GM21529 (cell line): ENCODE results near the gene PCGF3.
"Not testable (repeated sequence)": the region's sequence is repeated elsewhere in the genome, so short reads cannot be mapped to it uniquely, and the experiment has no call there.

Source experiments
- ATAC-seq: cut with Tn5 transposase; IDR thresholded peaks from one replicate; pipeline ENCODE4 v1.9.1; 2021; ENCODE audit not compliant: unreplicated experiment

Gene PCGF3

GRCh38 chr4:703336-704197 lies 2.1 kb upstream of the PCGF3 start:
- no peak for ATAC-seq

GRCh38 chr4:704198-704891 lies 1.3 kb upstream of the PCGF3 start:
- no peak for ATAC-seq

- ATAC-seq = no peak
Measured at GRCh38 chr4:704971-705277, 708 bp upstream of the PCGF3 start.

- not testable (repeated sequence) for ATAC-seq
Measured at GRCh38 chr4:706083-706633, 526 bp downstream of the PCGF3 start.

- no peak for ATAC-seq
Measured at GRCh38 chr4:706834-707598, 1.4 kb downstream of the PCGF3 start.

GRCh38 chr4:707929-708630 lies 2.4 kb downstream of the PCGF3 start:
- ATAC-seq = no peak

- ATAC-seq = no peak
Measured at GRCh38 chr4:708631-708933, 3.0 kb downstream of the PCGF3 start.

GRCh38 chr4:709348-709747 lies 3.7 kb downstream of the PCGF3 start:
- no peak for ATAC-seq

GRCh38 chr4:710116-710515 lies 4.5 kb downstream of the PCGF3 start:
- no peak for ATAC-seq

- ATAC-seq = no peak
Measured at GRCh38 chr4:710916-711315, 5.3 kb downstream of the PCGF3 start.

GRCh38 chr4:712093-712492 lies 6.5 kb downstream of the PCGF3 start:
- ATAC-seq = no peak

GRCh38 chr4:712916-713632 lies 7.4 kb downstream of the PCGF3 start:
- ATAC-seq = no peak

GRCh38 chr4:714087-714486 lies 8.5 kb downstream of the PCGF3 start:
- ATAC-seq = no peak

- no peak for ATAC-seq
Measured at GRCh38 chr4:717601-718320, 12.1 kb downstream of the PCGF3 start.

GRCh38 chr4:718460-718859 lies 12.8 kb downstream of the PCGF3 start:
- ATAC-seq = no peak

GRCh38 chr4:720111-720860 lies 14.7 kb downstream of the PCGF3 start:
- ATAC-seq = no peak

GRCh38 chr4:721261-722168 lies 15.9 kb downstream of the PCGF3 start:
- ATAC-seq = no peak

GRCh38 chr4:722169-722725 lies 16.6 kb downstream of the PCGF3 start:
- ATAC-seq = no peak
